Activated CD4-positive, alpha-beta T cell treated with anti-CD3 and anti-CD28 coated beads, Interleukin-2, amount 50 U/mL, for 1 hour (primary cell): Measurements from ENCODE around the gene GATA2.

Experiments used
- DNase-seq: peaks from one replicate; pipeline ENCODE4 v3.0.0-alpha.2; 2020

The GATA2 gene

DNA sequence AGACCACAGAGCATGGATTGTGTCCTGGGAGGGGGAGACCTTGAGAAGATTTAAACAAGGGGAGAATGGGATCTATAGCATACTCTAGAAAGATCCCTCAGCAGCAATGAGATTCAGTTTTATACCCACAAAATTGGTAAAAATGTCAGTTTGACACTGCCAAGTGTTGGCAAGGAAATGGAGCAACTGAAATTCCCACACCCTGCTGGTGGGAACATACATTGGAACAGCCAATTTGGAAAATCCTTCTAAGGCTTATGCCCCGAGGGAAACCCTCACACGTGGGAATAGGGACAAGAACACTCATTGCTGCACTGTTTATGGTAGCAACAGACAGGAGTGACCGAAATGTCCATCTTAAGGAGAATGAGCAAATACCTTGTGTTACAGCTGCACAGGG, 21.3 kb downstream of the GATA2 start:
- no peak for DNase-seq

DNA sequence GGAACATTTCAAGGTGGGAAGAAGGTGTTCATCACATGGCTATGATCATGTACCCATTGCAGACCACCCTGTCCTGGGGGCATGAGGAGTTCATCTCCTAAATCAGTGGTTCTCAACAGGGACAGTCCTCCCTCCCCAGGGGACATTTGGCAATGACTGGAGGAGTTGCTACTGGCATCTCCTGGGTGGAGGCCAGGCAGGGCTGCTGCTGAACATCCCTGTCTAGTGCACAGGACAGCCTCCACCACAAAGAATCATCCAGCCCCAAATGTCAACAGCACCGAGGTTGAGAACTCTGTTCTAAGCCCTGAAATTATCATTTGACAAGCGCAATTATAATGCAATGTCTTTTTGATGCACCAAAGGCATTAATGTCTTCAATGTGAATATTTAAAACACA, 21.9 kb downstream of the GATA2 start:
- DNase-seq = no peak

DNA sequence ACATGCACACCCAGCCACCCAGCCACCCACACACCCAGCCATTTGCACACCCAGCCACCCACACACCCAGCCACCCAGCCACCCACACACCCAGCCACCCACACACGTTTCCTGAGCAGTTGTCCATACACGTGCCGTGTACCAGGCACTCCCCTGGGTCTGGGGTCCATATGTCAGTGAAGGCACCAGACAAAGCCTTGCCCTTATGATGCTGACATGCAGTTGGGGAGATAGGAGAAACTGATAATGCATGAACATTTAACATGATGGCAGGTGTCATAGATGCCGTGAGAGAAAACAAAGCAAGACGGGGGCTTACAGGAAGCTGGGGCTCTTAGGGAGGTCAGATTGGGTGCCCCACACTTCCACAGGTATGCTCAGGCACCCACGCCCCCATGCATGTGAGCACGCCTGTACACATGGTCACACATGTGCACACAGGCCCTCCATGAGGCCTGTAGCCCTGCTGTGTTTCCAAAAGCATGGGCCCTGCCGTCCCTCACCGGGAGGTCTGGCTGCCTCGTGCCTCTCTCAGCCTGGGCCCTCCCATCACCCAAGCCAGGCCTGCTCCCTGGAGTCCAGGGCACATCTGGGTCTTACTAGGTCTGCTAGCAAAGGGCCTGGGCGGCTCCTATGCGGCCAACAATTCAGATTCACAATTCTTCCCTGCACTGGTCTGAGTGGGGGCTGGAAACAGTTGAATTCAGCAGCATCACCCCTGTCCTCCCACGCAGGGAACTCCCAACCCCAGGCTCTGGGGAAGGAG, 22.7 kb downstream of the GATA2 start:
- no peak for DNase-seq

DNA sequence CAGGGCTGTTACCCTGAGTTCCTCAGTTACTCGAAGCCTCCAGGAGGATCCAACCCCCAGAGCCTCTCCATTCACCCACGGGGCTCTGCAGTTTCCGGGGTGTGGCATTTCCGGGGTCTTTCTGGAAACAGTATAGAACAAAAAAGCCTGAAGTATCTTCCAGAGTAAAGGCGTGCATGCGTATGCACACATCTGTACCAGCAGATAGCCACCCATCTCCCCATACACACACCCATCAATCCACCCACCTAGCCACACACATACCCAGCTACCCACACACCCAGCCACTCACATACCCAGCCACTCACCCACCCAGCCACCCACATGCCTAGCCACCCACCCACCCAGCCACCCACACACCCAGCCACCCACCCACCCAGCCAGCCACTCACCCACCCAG, 23.4 kb downstream of the GATA2 start:
- DNase-seq = no peak

DNA sequence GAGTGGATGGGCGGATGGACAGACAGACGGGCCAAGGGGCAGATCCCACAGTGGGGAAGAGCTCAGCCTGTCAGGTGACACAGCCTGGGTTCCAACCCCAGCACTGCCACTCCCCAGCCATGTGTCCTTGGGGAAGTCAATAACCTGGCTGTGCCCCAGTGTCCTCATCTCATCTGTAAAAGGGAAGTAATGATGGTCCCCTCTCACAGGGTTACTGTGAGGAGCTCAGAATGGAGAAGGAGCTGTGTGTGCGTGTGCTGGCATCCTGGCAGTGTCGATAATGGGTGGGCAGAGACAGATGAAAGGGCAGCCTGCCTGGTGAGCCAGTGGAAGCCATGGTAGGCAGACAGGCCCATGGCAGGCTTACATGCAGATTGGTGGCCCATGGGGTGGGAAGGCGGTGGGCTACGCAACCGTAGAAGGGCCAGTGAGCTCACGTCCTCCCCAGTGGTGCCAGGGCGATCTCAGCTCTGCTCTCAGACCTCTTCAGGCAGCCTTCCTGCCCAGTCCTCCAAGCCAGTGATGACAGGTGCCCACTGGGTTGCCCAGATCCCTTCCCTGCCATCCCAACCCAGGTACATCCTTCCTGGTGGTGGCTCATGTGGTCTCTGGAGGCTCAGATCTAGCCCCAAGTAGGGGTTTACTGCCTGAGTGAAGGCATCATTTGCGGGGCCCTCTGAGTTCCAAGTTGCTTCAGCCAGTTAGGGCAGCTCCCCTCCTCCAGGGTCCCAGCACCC, 24.0 kb downstream of the GATA2 start:
- DNase-seq = no peak

- DNase-seq = no peak
Measured at GRCh38 chr3:128468285-128468790, 24.7 kb downstream of the GATA2 start.

DNA sequence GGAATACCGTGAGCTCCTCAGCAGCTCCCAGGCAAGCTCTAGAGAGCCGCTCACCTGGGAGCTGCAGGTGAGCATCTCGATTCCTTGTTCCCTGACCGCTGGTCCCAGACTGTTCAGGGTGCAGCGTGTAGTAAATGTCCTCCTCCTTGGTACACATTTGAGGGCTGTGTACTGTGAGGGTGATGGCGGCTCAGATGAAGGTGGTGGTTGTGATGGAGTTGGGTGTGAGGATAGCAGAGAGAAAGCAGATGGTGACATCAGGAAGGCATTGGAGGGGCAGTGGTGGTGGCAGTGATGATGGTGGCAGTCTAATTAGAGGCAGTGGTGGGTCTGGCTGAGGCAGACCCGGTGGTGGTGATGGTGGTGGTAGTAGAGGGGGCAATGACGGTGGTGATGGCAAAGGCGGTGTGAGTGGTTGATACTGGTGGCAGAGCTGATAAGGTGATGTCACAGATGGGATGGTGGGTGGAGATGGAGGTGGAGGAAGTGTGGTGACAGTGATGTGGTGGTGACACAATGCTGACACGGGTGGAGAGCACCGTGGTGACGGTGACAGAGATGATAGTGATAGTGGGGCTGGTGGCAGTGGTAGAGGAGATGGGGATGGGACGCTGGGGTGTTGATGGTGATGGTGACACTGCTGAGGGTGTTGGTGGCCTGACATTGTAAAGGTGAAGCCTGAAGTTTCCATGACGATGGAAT, 26.0 kb downstream of the GATA2 start, which contains the start of gene DNAJB8:
Gene DNAJB8 (minus strand): TSS at position 51 of the 702 bp plus-strand sequence. CDS start 3,645 bp downstream, outside the sequence.
- DNase-seq = no peak

DNA sequence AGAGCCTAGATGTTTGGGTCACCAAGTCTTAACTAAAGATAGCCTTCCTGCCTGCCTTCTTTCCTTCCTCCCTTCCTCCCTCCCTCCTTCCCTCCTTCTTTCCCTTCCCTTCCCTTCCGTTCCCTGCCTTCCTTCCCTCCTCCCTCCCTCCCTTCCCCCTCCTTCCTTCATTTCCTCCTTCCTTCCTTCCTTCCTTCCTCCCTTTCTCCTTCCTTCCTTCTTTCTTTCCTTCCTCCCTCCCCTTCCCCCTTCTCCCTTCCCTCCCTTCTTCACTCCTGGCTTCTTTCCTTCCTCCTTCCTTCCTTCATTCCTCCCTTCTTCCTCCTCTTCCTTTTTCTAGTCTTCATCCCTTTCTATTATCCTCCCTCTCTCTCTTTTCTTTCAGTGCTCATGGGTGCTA, 28.3 kb downstream of the GATA2 start:
- DNase-seq = no peak

- DNase-seq = no peak
Measured at GRCh38 chr3:128464188-128464587, 28.8 kb downstream of the GATA2 start.

DNA sequence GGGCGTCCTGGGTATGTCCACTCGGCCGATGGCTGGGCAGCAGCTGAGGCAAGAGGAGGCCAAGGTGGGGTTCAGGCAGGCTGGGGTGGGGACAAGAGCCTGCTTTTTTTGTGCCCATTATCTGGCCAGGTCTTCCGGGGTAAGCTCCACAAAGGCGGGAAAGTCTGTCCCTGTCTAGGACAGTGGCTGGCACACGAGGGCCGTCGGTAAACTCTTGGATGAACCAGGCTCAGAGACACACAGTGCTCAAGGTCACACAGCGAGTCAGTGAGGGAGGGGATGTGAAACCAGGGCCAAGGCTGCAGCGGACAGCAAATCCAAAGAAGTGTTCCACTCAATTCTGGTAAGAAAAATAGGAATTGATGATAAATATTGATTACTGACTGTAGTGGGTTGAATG, 29.2 kb downstream of the GATA2 start:
- DNase-seq = no peak

DNA sequence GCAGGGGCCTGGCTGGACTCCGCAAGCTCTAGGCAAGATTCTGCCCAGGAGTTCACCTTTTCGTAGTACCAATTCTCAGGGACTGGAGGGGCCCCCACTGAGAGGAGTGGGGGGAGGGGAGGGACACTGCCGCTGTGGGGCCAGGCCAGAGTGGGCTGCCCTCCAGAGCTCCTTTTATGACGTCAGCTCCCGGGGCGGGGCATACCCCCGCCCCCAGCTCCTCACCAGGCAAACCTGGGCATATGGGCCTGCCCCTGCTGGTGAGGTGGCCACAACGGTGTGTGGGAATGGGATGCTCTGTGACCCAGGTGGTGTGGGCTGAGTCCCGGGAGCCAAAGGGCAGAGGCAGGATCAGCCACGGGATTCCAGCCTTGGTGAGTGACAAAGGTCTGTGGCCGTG, 29.6 kb downstream of the GATA2 start:
- no peak for DNase-seq

DNA sequence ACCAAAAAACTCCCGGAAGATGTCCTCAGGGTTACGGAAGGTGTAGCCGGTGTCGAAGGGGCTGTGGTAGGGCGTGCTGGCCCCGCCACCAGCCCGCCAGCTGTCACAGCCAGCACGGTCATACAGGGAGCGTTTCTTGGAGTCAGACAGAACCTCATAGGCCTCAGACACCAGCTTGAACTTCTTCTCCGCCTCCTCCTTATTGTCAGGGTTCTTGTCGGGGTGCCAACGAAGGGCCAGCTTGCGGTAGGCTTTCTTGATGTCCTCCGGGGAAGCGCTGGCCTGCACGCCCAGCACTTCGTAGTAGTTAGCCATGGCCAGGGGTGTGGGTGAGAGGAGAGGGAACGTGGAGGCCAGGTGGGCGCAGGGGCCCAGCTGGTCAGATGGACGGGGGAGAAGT, 30.1 kb downstream of the GATA2 start:
- DNase-seq = no peak

- no peak for DNase-seq
Measured at GRCh38 chr3:128462341-128462910, 30.6 kb downstream of the GATA2 start.

- no peak for DNase-seq
Measured at GRCh38 chr3:128461731-128462130, 31.3 kb downstream of the GATA2 start.

- DNase-seq = no peak
Measured at GRCh38 chr3:128459461-128459820, 33.6 kb downstream of the GATA2 start.

DNA sequence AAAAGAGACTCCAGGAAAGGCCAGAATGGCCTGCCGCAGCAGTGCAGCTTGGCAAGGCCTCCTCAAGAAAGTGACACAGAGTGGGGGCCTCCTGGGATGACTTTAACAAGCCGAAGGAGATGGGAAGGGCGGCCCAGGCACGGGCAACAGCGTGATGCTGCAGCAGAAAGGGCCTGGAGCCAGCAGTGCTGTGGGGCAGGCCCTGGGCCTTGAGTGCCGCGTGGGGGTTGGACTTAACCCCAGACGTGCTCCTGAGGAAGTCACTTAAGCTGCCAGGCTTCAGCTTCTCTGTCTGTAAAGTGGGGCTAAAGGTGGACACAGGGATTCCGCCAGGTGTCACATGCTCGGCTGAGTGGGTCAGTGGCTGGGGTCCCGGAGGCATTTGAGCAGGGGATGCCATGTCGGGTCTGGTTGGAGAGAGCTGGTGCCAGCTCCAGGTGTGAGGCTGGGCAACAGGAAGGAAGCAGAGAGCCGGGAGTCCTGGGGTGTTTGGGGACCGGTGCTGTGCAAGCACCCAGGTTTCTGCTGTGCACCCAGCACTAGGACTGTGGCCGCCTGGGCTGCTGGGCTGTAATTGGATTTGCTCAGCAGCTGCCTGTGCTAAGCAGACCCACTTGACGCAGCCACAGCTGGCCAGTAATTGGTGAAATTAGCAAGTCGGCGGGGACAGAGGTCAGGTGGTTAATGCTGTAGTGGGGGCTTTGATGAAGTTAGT, 34.1 kb downstream of the GATA2 start:
- DNase-seq = no peak

DNA sequence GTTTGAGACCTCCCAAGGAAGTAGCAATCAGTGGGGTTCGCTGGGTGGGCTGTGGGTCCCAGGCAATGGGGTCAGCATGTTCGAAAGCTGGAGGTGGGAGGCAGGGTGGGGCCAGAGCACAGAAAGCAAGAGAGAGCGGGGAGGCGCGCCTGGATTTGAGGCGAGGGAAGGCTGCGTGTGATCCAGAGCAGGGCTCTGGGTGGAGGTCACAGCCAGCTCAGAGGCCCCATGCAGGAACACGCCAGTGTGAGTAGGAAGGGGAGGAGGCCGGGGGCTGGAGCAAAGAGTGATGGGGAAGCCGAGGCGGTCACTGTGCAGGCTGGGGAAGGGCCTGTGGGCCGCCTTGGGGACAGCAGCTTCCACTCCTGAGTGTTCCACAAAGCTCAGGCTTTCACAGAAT, 35.1 kb downstream of the GATA2 start:
- no peak for DNase-seq

DNA sequence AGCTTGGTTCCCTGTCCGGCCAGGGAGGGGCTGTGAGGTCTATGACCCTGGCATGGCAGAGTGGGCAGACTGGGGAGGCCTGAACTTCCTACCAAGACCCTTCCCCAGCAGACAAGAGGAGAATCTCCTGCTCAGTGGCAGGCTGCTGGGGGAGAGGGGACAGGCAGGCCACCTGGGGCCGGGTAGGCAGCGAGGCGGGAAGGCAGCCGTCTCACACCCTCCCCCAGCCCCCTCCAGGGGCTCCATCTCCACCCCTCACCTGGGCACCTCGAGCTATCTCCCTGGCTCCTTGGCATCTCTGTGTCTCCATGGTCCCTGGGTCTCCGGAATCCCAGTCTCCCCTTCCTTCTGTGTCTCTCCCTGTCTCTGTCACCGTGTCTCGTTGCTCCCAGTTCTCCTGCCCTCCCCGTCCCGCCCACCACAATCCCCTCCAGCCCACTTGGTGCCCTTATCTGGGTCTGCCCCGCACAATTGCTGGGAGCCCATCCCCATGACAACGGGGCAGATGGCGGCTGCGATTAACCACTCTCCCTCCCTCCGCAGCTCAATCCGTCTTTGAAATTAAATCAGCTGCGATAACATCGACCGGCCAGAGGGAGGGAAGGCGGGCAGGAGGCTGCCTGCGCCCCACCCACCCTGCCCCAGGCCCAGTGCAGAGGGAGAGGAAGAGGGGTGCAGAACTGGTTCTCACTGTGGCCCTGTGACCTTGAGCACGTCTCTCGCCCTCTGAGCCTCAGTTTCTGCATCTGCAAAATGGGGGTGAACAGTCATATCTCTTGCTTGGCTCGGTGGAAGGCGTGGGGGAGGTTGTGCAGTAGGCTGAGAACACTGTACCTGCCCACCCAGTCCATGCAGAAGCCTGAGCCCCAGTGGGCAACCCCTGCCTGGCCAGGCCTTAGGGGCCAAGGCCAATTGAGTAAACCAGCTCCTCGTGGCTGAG, 36.0 kb downstream of the GATA2 start:
- DNase-seq = no peak

DNA sequence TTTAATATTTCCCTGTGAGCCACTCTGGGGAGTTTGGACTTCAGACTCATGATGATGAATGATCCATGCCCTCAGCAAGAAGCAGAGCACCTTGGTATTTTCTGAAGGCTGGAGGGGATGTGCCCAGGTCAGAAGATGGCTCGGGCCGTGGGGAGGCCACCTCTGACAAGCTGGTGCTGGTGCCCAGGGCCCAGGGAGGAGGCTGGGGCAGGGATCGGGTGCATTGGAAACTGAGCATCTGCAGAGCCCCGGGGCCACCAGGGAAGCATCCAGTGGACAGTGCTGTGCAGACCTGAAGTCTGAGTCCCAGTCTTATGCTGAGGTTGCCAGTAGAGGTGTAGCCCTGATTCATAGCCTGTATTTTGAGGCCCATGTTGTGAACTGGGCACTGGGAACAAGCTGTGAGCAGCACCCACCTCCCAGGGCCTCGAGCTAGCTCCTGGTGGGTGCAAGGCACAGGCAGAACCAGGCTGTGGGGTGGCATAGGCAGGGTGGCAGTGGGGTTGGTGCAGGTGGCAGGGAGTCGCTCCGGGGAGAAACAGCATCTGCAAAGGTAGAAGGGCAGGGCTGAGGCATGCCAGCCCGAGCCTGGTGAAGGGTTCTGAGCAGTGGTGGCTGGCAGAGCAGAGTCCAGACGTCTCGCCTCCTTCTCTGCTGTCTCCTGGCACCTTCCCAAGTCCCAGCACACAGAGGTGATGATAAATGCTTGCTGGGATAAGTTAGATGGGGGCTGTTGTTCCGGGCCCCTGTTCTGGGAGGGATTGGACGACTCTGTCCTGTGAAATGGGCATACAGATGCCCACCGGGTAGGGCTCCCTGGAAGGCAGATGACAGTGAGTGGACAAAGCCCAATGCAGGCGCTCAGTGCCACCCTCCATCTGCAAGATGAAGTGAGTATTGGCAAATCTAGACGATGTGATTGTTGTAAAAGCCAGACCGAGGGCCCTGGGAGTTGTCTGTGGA, 36.9 kb downstream of the GATA2 start:
- no peak for DNase-seq

DNA sequence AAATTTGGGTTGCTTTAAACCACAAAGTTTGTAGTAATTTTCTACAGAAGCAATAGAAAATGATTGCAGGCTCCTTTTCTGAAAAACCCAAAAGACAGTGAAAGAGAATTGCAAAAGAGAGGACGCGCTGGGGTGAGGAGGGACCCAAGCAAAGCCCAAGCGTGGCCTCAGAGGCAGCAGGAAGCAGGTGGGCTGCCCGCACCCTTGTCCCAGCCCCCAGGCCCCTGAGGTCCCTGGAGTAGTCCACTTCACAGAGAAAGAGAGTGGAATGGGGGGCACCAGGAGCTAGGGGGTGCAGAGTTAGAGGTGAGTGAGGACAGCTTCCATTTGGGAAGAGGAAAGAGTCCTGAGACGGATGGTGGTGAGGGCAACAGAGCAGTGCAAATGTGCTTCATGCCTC, 37.9 kb downstream of the GATA2 start:
- DNase-seq = no peak
